GM12873 (cell line): ENCODE data around the gene KLK2.

ENCODE experiments used
- CTCF ChIP-seq: IDR thresholded peaks from 2 replicates; pipeline ENCODE4 v1.5.1; 2012; ENCODE audit warnings: low read depth, mild to moderate bottlenecking, moderate library complexity, low read length, control low read depth; ENCODE audit not compliant: insufficient read depth; ENCODE audit errors: missing control alignments

KLK2 gene

DNA sequence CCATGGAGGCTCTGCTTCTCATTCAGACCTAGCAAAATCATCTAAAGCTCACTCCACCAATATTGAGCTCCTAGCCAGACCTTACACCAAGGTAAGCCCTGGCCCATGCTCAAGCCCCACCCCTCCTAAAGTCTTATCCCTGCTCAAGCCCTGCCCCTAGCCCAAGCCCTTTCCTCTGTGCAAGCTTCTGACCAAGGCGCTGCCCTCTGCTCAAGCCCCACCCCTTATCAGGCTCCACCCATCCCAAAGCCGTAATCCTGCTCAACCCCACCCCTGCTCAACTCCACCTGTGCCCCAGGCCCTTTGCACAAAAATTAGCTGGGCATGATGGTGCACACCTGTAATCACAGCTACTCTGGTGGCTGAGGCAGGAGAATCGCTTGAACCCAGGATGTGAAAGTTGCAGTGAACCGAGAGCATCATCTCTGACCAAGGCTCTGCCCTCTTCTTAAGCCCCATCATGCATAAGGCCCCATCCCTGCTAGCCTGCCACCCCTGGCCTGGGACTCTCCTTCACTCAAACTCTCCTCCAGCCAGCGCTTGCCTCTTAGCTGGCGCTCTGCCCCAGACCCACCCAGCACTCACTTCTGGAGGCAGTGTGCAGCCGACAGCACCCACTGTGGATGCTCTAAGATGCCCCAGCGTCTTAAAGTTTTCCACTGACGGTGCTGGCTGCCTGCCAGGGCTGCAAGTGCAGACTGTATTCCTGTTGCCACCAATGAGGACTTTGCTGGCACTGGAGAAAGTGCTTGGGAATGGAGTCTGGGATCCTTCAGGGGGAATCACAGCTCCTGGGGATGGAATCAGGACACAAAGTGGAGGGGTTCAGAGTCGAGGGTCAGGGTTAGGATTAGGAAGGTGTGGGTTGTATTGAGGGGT lies 21.5 kb downstream of the KLK2 start:
- TF ChIP-seq CTCF = no peak

- TF ChIP-seq CTCF = no peak
Measured at GRCh38 chr19:50896591-50897190, 23.5 kb downstream of the KLK2 start.

- TF ChIP-seq CTCF = no peak
Measured at GRCh38 chr19:50897191-50897607, 24.0 kb downstream of the KLK2 start.

GRCh38 chr19:50897612-50898011 lies 24.4 kb downstream of the KLK2 start:
- no peak for TF ChIP-seq CTCF

DNA sequence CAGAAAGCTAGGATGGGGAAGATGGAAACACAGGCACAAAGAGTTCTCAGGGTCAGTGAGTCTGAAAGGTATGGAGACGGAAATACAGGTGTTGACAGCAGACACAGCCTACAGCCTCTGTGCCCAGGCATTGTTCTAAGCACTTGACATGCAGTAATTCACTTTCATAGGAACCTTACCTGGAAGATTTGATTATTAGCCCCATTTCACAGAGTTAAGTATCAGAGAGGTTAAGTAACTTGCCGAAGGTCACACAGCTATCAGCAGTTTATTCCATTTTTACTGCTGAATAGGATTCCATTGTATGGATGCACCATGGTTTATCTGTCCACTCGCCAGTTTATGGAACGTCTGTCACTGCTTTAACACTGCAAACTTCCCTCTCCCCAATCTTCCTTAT lies 24.8 kb downstream of the KLK2 start:
- no peak for TF ChIP-seq CTCF

- TF ChIP-seq CTCF = no peak
Measured at GRCh38 chr19:50899569-50899968, 26.3 kb downstream of the KLK2 start.

GRCh38 chr19:50902640-50903039 lies 29.4 kb downstream of the KLK2 start:
- no peak for TF ChIP-seq CTCF
